A549 (cell line): Measurements from ENCODE around the gene SRD5A3. TPM values are rescaled to one million over a fixed set of nuclear protein-coding genes. Genes with fewer than 3 reads are reported as not detected.

Source experiments
- ATAC-seq, 2 experiments: fragments of 200-7000 bp in 1 of 2; fragments of >200 bp in 1 of 2; cut with Nextera tagmentation in 1 of 2; cut with Tn5 transposase in 1 of 2; 3 replicates each; pipeline versions ENCODE4 v1.8.0 to v1.9.1; 2018 to 2020; ENCODE audit warnings: mild to moderate bottlenecking in 1 of 2, moderate library complexity in 1 of 2
- CTCF ChIA-PET: fragments of 300-600 bp; sonication (Branson Sonifier 250); formaldehyde crosslinking; extraction: SDS; loops from one replicate; lab custom pipeline; 2021; ENCODE audit warnings: antibody characterized with exemption, inconsistent platforms; lab: Yijun Ruan, JAX
- POLR2A ChIA-PET: fragments of 350-600 bp; formaldehyde crosslinking; extraction: SDS; loops from one replicate; lab custom pipeline; 2021; ENCODE audit warnings: antibody characterized with exemption, inconsistent platforms; lab: Yijun Ruan, JAX
- DNase-seq, 2 experiments: peaks; one replicate each; pipeline versions ENCODE4 v3.0.0 to v3.0.0-alpha.2; 2011 to 2016; ENCODE audit warnings: low read depth in 1 of 2, low spot score in 1 of 2
- FAIRE-seq: peaks from 2 replicates; lab custom pipeline; 2011; peaks lifted over from hg19 to GRCh38; lab: Jason Lieb, UNC
- H3K27ac ChIP-seq, 2 experiments: fragments of >200 bp; sonication (Bioruptor Twin); formaldehyde crosslinking; 3 replicates each; pipeline ENCODE4 v1.5.1; 2016 to 2017
- H3K4me1 ChIP-seq: fragments of >200 bp; sonication (Bioruptor Twin); formaldehyde crosslinking; 3 replicates; pipeline ENCODE4 v1.6.1; 2016
- H3K4me2 ChIP-seq: fragments of >200 bp; sonication (Bioruptor Twin); formaldehyde crosslinking; 3 replicates; pipeline ENCODE4 v1.6.1; 2016
- H3K4me3 ChIP-seq: fragments of >200 bp; sonication (Bioruptor Twin); formaldehyde crosslinking; 3 replicates; pipeline ENCODE4 v1.5.1; 2016
- H3K9me3 ChIP-seq: fragments of >200 bp; sonication (Bioruptor Twin); formaldehyde crosslinking; 3 replicates; pipeline ENCODE4 v1.6.1; 2016
- HDAC2 ChIP-seq: fragments of 200-600 bp; sonication (generic); IDR thresholded peaks from 2 replicates; pipeline ENCODE4 v1.6.1; 2016
- JUN ChIP-seq, 2 experiments: fragments of >200 bp; sonication (Bioruptor Twin); formaldehyde crosslinking; IDR thresholded peaks; 2 replicates in 1 of 2; 3 replicates in 1 of 2; pipeline ENCODE4 v1.6.1; 2016 to 2017
- MYC ChIP-seq: IDR thresholded peaks from 2 replicates; pipeline ENCODE4 v1.6.1; 2012; ENCODE audit warnings: mild to moderate bottlenecking, inconsistent platforms, low read length, improper control_type of control experiment, borderline replicate concordance
- PHF8 ChIP-seq: fragments of 200-600 bp; sonication (generic); IDR thresholded peaks from 2 replicates; pipeline ENCODE4 v1.6.1; 2016; ENCODE audit warnings: low read depth, mild to moderate bottlenecking, antibody characterized with exemption, moderate library complexity, borderline replicate concordance
- RAD21 ChIP-seq, 2 experiments: fragments of >200 bp in 1 of 2; sonication (Bioruptor Twin) in 1 of 2; formaldehyde crosslinking in 1 of 2; IDR thresholded peaks in 1 of 2; conservative IDR thresholded peaks in 1 of 2; 2 replicates in 1 of 2; 3 replicates in 1 of 2; pipeline ENCODE4 v1.6.1; 2012 to 2018; ENCODE audit warnings: inconsistent platforms in 1 of 2
- RCOR1 ChIP-seq: fragments of 150-350 bp; IDR thresholded peaks from 2 replicates; pipeline ENCODE4 v1.6.1; 2014; ENCODE audit warnings: antibody characterized with exemption, low read length, low read depth
- SMC3 ChIP-seq: fragments of >200 bp; sonication (Bioruptor Twin); formaldehyde crosslinking; IDR thresholded peaks from 3 replicates; pipeline ENCODE4 v1.6.1; 2018; ENCODE audit warnings: inconsistent platforms
- TFCP2L1 ChIP-seq: fragments of 250-450 bp; sonication (Bioruptor Pico); IDR thresholded peaks from 2 replicates; pipeline ENCODE4 v1.5.0; 2021; ENCODE audit warnings: mild to moderate bottlenecking
- ZC3H11A ChIP-seq: fragments of 450-650 bp; IDR thresholded peaks from 2 replicates; pipeline ENCODE4 v1.6.1; 2014; ENCODE audit warnings: antibody characterized with exemption, mild to moderate bottlenecking
- ZSCAN20 ChIP-seq: fragments of 250-450 bp; sonication (Bioruptor Pico); IDR thresholded peaks from 2 replicates; pipeline ENCODE4 v1.8.0; 2022; ENCODE audit warnings: mild to moderate bottlenecking, moderate library complexity
- WGBS: methylation state at CpG from one replicate; pipeline ENCODE4 v1.1.6; 2017; ENCODE audit errors: missing lambda C conversion rate; 5-methylcytosine and 5-hydroxymethylcytosine counted together
- polyA plus RNA-seq, 4 experiments: library from polyadenylated mRNA; depleted of rRNA in 3 of 4; stranded (reverse); fragments of >200 nt; fragmentation: RNase III in 1 of 4; extraction: RNeasy Plus Mini Kit Qiagen cat#74134 plus additional on column Dnase treatment in 1 of 4; gene quantifications; 2 replicates in 3 of 4; 3 replicates in 1 of 4; pipeline ENCODE4 v1.2.3, GENCODE V29; 2011 to 2017
- TF ChIP-seq, protein P1 (sequence below): fragments of 150-350 bp; IDR thresholded peaks from 2 replicates; pipeline ENCODE4 v1.6.1; 2014; ENCODE audit warnings: low read depth, mild to moderate bottlenecking, low read length
- TF ChIP-seq, protein P2 (sequence below): fragments of >200 bp; sonication (Bioruptor Twin); formaldehyde crosslinking; IDR thresholded peaks from 3 replicates; pipeline ENCODE4 v1.6.1; 2016
- TF ChIP-seq, protein P3 (sequence below): fragments of 250-450 bp; sonication (Bioruptor Pico); IDR thresholded peaks from 2 replicates; pipeline ENCODE4 v1.5.0; 2021; ENCODE audit warnings: mild to moderate bottlenecking, moderate library complexity, borderline replicate concordance
- TF ChIP-seq, protein P4 (sequence below): fragments of >200 bp; sonication (Bioruptor Twin); formaldehyde crosslinking; IDR thresholded peaks from 3 replicates; pipeline ENCODE4 v1.5.1; 2016

Gene SRD5A3
- polyA plus RNA-seq, 2 of the 4 experiments (the other 2 are of a cell fraction): 5.9 to 11.1 TPM

DNA sequence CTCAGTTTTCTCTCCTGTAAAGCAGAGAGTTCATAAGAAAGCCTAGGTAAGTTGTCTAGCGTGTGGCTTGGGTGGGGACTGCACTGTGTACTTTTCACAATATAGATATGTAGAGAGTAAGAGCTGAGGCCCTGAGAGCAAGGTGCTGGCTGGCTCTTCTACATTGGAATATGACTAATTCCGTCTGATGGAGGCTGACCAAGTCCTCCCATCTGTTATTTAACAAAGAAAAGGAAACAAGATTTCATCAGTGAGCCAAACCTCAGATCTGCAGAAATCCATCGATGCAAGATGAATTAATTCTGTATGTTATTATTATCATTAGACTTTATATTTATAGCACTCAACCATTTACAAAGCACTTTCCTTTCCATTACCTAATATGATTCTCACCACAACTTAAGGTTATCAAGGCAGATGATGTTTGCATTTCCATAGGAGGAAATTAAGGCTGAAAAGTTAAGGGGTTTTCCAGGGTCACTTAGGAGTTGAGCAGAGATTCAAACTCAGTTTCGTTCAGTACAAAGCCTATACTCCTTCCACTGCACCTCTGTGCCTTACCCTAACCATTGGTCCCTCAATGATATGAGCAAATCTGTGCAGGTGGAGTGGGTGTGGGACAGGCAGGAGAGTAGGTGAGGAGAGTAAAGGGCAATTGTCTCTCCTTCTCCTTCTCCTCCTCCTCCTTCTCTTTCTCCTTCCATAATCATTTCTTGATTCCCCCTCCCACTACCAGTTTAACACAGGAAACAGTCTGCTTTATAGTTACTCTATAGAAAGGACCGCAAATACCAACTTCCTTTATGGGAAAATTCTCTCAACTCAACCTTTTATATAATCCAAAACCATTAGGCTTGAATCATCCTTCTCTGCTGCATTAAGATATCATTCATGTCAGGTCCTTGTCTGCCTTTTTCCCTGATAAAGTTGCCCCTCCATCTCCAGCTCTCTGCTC, 27.6 kb upstream of the SRD5A3 start:
- Histone ChIP-seq H3K27ac (no peak overlapping the region), H3K4me3 (no peak overlapping the region), H3K4me1 (no peaks in the 10 kb centered on the region), H3K4me2 (no peak overlapping the region), H3K9me3 (no peaks in the 10 kb centered on the region)
- CTCF ChIA-PET: no interaction called here
- WGBS: 16% methylated on average over 5 of the region's 5 CpGs
- no peak for DNase-seq
- TF ChIP-seq TFCP2L1 (CRISPR knock-in tag) (no peak), ZC3H11A (no peak), HDAC2 (no peak), JUN (IDR thresholded peaks at IDR 0.05) (no peak), PHF8 (no peak), RCOR1 (no peak)
- TF ChIP-seq, protein P1, sequence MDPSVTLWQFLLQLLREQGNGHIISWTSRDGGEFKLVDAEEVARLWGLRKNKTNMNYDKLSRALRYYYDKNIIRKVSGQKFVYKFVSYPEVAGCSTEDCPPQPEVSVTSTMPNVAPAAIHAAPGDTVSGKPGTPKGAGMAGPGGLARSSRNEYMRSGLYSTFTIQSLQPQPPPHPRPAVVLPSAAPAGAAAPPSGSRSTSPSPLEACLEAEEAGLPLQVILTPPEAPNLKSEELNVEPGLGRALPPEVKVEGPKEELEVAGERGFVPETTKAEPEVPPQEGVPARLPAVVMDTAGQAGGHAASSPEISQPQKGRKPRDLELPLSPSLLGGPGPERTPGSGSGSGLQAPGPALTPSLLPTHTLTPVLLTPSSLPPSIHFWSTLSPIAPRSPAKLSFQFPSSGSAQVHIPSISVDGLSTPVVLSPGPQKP: no peak
- TF ChIP-seq, protein P2, sequence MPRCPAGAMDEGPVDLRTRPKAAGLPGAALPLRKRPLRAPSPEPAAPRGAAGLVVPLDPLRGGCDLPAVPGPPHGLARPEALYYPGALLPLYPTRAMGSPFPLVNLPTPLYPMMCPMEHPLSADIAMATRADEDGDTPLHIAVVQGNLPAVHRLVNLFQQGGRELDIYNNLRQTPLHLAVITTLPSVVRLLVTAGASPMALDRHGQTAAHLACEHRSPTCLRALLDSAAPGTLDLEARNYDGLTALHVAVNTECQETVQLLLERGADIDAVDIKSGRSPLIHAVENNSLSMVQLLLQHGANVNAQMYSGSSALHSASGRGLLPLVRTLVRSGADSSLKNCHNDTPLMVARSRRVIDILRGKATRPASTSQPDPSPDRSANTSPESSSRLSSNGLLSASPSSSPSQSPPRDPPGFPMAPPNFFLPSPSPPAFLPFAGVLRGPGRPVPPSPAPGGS: no peak
- TF ChIP-seq, protein P3, sequence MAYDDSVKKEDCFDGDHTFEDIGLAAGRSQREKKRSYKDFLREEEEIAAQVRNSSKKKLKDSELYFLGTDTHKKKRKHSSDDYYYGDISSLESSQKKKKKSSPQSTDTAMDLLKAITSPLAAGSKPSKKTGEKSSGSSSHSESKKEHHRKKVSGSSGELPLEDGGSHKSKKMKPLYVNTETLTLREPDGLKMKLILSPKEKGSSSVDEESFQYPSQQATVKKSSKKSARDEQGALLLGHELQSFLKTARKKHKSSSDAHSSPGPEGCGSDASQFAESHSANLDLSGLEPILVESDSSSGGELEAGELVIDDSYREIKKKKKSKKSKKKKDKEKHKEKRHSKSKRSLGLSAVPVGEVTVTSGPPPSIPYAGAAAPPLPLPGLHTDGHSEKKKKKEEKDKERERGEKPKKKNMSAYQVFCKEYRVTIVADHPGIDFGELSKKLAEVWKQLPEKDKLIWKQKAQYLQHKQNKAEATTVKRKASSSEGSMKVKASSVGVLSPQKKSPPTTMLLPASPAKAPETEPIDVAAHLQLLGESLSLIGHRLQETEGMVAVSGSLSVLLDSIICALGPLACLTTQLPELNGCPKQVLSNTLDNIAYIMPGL (CRISPR knock-in tag): no peak
- no peak for FAIRE-seq
- POLR2A ChIA-PET: no interaction called here
- ATAC-seq: no peak

DNA sequence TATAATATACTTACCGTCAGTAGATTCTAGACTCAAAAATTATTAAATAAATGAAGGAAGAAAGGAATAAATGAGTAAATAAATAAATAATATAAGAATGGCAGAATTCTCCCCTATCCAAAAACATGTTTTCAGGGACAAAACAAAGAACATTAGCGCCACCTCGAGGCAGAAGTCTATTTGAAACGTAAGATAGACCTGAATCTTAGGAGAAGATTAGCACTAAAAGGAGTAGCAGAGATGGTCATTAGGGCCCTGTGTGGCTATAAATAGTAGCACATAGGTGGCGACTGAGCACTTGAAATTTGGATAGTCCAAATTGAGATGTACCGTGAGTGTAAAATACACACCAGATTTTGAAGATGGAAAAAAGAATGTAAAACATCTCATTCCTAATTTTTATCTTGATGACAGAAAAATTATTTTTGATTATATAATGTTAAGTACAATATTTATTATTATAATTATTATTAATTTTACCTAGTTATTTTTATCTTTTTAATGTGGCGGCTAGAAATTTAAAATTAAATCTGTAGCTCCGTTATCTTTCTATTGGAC, 24.3 kb upstream of the SRD5A3 start:
- no peaks in the 10 kb centered on the region for H3K4me1 ChIP-seq
- H3K4me2 ChIP-seq: no peak overlapping the region
- TF ChIP-seq, protein P4, sequence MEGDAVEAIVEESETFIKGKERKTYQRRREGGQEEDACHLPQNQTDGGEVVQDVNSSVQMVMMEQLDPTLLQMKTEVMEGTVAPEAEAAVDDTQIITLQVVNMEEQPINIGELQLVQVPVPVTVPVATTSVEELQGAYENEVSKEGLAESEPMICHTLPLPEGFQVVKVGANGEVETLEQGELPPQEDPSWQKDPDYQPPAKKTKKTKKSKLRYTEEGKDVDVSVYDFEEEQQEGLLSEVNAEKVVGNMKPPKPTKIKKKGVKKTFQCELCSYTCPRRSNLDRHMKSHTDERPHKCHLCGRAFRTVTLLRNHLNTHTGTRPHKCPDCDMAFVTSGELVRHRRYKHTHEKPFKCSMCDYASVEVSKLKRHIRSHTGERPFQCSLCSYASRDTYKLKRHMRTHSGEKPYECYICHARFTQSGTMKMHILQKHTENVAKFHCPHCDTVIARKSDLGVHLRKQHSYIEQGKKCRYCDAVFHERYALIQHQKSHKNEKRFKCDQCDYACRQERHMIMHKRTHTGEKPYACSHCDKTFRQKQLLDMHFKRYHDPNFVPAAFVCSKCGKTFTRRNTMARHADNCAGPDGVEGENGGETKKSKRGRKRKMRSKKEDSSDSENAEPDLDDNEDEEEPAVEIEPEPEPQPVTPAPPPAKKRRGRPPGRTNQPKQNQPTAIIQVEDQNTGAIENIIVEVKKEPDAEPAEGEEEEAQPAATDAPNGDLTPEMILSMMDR: peak; percentile 59
- TF ChIP-seq SMC3 (peak; percentile 60), RAD21 (conservative IDR thresholded peaks at IDR 0.05 in 1 of 2, IDR thresholded peaks at IDR 0.05 in 1 of 2) (peak; percentile 67 to 73), RCOR1 (no peak), MYC (no peak), ZSCAN20 (CRISPR knock-in tag) (no peak)
- WGBS: 13% methylated on average over 8 of the region's 8 CpGs
- no peaks in the 10 kb centered on the region for H3K9me3 ChIP-seq
- H3K27ac ChIP-seq: no peak overlapping the region
- ATAC-seq: peak; percentile 62 to 64; a peak in 4 of 6 replicates
- no peak overlapping the region for H3K4me3 ChIP-seq
- peak; percentile 25 to 73 for DNase-seq
- ChIA-PET POLR2A (no interaction called here), CTCF (interaction anchor here (0.6 to 5.4 kb wide), 11 partner anchors 9 to 361 kb away, joined by 3 to 48 read pairs (median 4); partner anchors contain the start of gene SRD5A3)
- FAIRE-seq: no peak
